HepG2 (cell line): ENCODE results near the gene RPEL1. TPM values are rescaled to one million over a fixed set of nuclear protein-coding genes. Genes with fewer than 3 reads are reported as not detected.

Source experiments
- ATF5 ChIP-seq: sonication (generic); formaldehyde crosslinking; IDR thresholded peaks from 2 replicates; pipeline ENCODE4 v1.4.0; 2020; ENCODE audit warnings: mild to moderate bottlenecking, low read depth, missing genetic modification reagents
- BRD4 ChIP-seq: sonication (generic); formaldehyde crosslinking; IDR thresholded peaks from 2 replicates; pipeline ENCODE4 v1.4.0; 2020; ENCODE audit warnings: missing genetic modification reagents
- CBX2 ChIP-seq, 2 experiments: fragments of 200-600 bp in 1 of 2; sonication (generic); formaldehyde crosslinking in 1 of 2; IDR thresholded peaks; 2 replicates each; pipeline versions ENCODE4 v1.7.0 to v1.8.1; 2018 to 2022; ENCODE audit warnings: low read depth in 2 of 2, low read length in 1 of 2, mild to moderate bottlenecking in 1 of 2, missing genetic modification reagents in 1 of 2
- CREM ChIP-seq, 2 experiments: sonication (generic) in 1 of 2; formaldehyde crosslinking in 1 of 2; IDR thresholded peaks; 2 replicates each; pipeline versions ENCODE4 v1.4.0 to v1.6.1; 2016 to 2020; ENCODE audit warnings: antibody characterized with exemption in 1 of 2, mild to moderate bottlenecking in 1 of 2, missing genetic modification reagents in 1 of 2
- GABPB1 ChIP-seq: IDR thresholded peaks from 2 replicates; pipeline ENCODE4 v1.6.1; 2016; ENCODE audit warnings: mild to moderate bottlenecking, missing genetic modification reagents, moderate library complexity, missing compliant biosample characterization
- HDAC6 ChIP-seq: fragments of 200-600 bp; sonication (generic); IDR thresholded peaks from 2 replicates; pipeline ENCODE4 v1.7.0; 2017; ENCODE audit warnings: mild to moderate bottlenecking, antibody characterized with exemption, low read length, low read depth
- HES4 ChIP-seq: sonication (generic); formaldehyde crosslinking; IDR thresholded peaks from 2 replicates; pipeline ENCODE4 v1.9.0; 2021; ENCODE audit warnings: mild to moderate bottlenecking, missing genetic modification reagents, borderline replicate concordance
- JUND ChIP-seq: sonication (generic); formaldehyde crosslinking; IDR thresholded peaks from 2 replicates; pipeline ENCODE4 v1.8.0; 2022; ENCODE audit warnings: mild to moderate bottlenecking, missing genetic modification reagents
- KDM3A ChIP-seq: IDR thresholded peaks from 2 replicates; pipeline ENCODE4 v1.6.1; 2018; ENCODE audit warnings: low read depth, missing compliant biosample characterization
- KLF13 ChIP-seq: sonication (generic); formaldehyde crosslinking; IDR thresholded peaks from 2 replicates; pipeline ENCODE4 v1.4.0; 2020; ENCODE audit warnings: mild to moderate bottlenecking, missing genetic modification reagents
- MED1 ChIP-seq: sonication (generic); formaldehyde crosslinking; IDR thresholded peaks from 2 replicates; pipeline ENCODE4 v1.4.0; 2020; ENCODE audit warnings: missing genetic modification reagents
- NFRKB ChIP-seq: fragments of 450-650 bp; IDR thresholded peaks from 2 replicates; pipeline ENCODE4 v1.6.1; 2017
- RCOR2 ChIP-seq: IDR thresholded peaks from 2 replicates; pipeline ENCODE4 v1.6.1; 2016; ENCODE audit warnings: missing biosample characterization, missing genetic modification reagents
- STAT6 ChIP-seq: sonication (generic); formaldehyde crosslinking; IDR thresholded peaks from 2 replicates; pipeline ENCODE4 v1.4.0; 2020; ENCODE audit warnings: missing genetic modification reagents, mild to moderate bottlenecking, borderline replicate concordance
- TSC22D2 ChIP-seq: sonication (generic); formaldehyde crosslinking; IDR thresholded peaks from 2 replicates; pipeline ENCODE4 v1.5.1; 2020; ENCODE audit warnings: missing genetic modification reagents, mild to moderate bottlenecking, borderline replicate concordance
- ZBTB33 ChIP-seq: sonication (generic); formaldehyde crosslinking; IDR thresholded peaks from 2 replicates; pipeline ENCODE4 v1.4.0; 2020; ENCODE audit warnings: missing genetic modification reagents
- ZFY ChIP-seq: sonication (generic); formaldehyde crosslinking; IDR thresholded peaks from 2 replicates; pipeline ENCODE4 v1.4.0; 2020; ENCODE audit warnings: missing genetic modification reagents
- ZKSCAN1 ChIP-seq: fragments of 150-350 bp; IDR thresholded peaks from 2 replicates; pipeline ENCODE4 v1.6.1; 2014; ENCODE audit warnings: low read length
- ZNF205 ChIP-seq: IDR thresholded peaks from 2 replicates; pipeline ENCODE4 v1.6.1; 2018; ENCODE audit warnings: missing biosample characterization, missing genetic modification reagents
- ZNF343 ChIP-seq: sonication (generic); formaldehyde crosslinking; IDR thresholded peaks from 2 replicates; pipeline ENCODE4 v1.4.0; 2020; ENCODE audit warnings: mild to moderate bottlenecking, missing genetic modification reagents
- ZNF567 ChIP-seq: sonication (generic); formaldehyde crosslinking; IDR thresholded peaks from 2 replicates; pipeline ENCODE4 v1.8.1; 2023; ENCODE audit warnings: mild to moderate bottlenecking, missing genetic modification reagents, borderline replicate concordance
- ZNF747 ChIP-seq: sonication (generic); formaldehyde crosslinking; IDR thresholded peaks from 2 replicates; pipeline ENCODE4 v1.8.1; 2023; ENCODE audit warnings: missing genetic modification reagents, mild to moderate bottlenecking, borderline replicate concordance
- ZNF879 ChIP-seq: sonication (generic); formaldehyde crosslinking; IDR thresholded peaks from 2 replicates; pipeline ENCODE4 v1.8.1; 2023; ENCODE audit warnings: missing genetic modification reagents
- ZUFSP ChIP-seq: sonication (generic); formaldehyde crosslinking; IDR thresholded peaks from 2 replicates; pipeline ENCODE4 v1.9.0; 2021; ENCODE audit warnings: missing genetic modification reagents, mild to moderate bottlenecking, borderline replicate concordance
- polyA plus RNA-seq, 8 experiments: library from polyadenylated mRNA; depleted of rRNA in 3 of 8; stranded (reverse) in 7 of 8; unstranded in 1 of 8; fragments of >200 nt; fragmentation: Illumina TruSeq in 4 of 8; extraction: Trizol in 4 of 8; gene quantifications; 2 replicates each; pipeline versions ENCODE4 v1.2.1 to v1.2.3, GENCODE V29; 2011 to 2016; ENCODE audit warnings: low read depth in 4 of 8, missing spikeins in 1 of 8, mixed read lengths in 1 of 8; ENCODE audit not compliant: insufficient read depth in 1 of 8
- total RNA-seq, 5 experiments: library from RNA; depleted of rRNA; stranded (reverse); fragments of >200 nt; fragmentation: Illumina TruSeq; extraction: Trizol; gene quantifications; 2 replicates each; pipeline ENCODE4 v1.2.3, GENCODE V29; 2016; ENCODE audit warnings: low read depth in 1 of 5

Gene RPEL1
- total and polyA plus RNA-seq, 2 of the 13 experiments (the other 11 are each of a cell fraction or from before 2014, with no cell fraction given), result 0.04 to 0.07 TPM

- TF ChIP-seq ZUFSP (CRISPR knock-in tag), result no peak
- 0 out of 2 replicates have a peak, but pooled peaks have one; percentile 25 for TF ChIP-seq MED1 (CRISPR knock-in tag)
- TF ChIP-seq TSC22D2 (CRISPR knock-in tag), result no peak
- no peak for TF ChIP-seq KDM3A (CRISPR knock-in tag)
- peak; percentile 72; the same call in 1 of the 2 replicates for TF ChIP-seq JUND (CRISPR knock-in tag)
- no peak for TF ChIP-seq HDAC6
- no peak for TF ChIP-seq ZNF343 (CRISPR knock-in tag)
- TF ChIP-seq ZKSCAN1, result no peak
- TF ChIP-seq HES4 (CRISPR knock-in tag), result no peak
- no peak for TF ChIP-seq ZNF205 (CRISPR knock-in tag)
- TF ChIP-seq STAT6 (CRISPR knock-in tag), result no peak
- TF ChIP-seq RCOR2 (CRISPR knock-in tag), result no peak
- no peak for TF ChIP-seq CBX2 (IDR thresholded peaks at IDR 0.05; ENCODE audit: low read depth, low read length)
- no peak for TF ChIP-seq CBX2 (CRISPR knock-in tag; IDR thresholded peaks at IDR 0.05; ENCODE audit: low read depth)
- TF ChIP-seq KLF13 (CRISPR knock-in tag), result no peak
- no peak for TF ChIP-seq ZFY
- TF ChIP-seq GABPB1 (CRISPR knock-in tag), result no peak
- TF ChIP-seq BRD4 (CRISPR knock-in tag), result no peak
- TF ChIP-seq ZNF879 (CRISPR knock-in tag), result no peak
- TF ChIP-seq NFRKB, result no peak
- TF ChIP-seq ATF5 (CRISPR knock-in tag), result no peak
- TF ChIP-seq ZNF747, result no peak
- TF ChIP-seq CREM (IDR thresholded peaks at IDR 0.05), result peak; percentile 33; the same call in 1 of the 2 replicates
- no peak for TF ChIP-seq CREM (CRISPR knock-in tag; IDR thresholded peaks at IDR 0.05)
- no peak for TF ChIP-seq ZBTB33 (CRISPR knock-in tag)
- TF ChIP-seq ZNF567 (CRISPR knock-in tag), result no peak
Measured at GRCh38 chr10:103232772-103233488, 12.8 kb upstream of the RPEL1 start (continued).
